A549 (cell line): Measurements from ENCODE around the gene TDRKH. TPM values are rescaled to one million over a fixed set of nuclear protein-coding genes. Genes with fewer than 3 reads are reported as not detected.

Source experiments
- ATAC-seq, 2 experiments: fragments of 200-7000 bp in 1 of 2; fragments of >200 bp in 1 of 2; cut with Nextera tagmentation in 1 of 2; cut with Tn5 transposase in 1 of 2; 3 replicates each; pipeline versions ENCODE4 v1.8.0 to v1.9.1; 2018 to 2020; ENCODE audit warnings: mild to moderate bottlenecking in 1 of 2, moderate library complexity in 1 of 2
- CTCF ChIA-PET: fragments of 300-600 bp; sonication (Branson Sonifier 250); formaldehyde crosslinking; extraction: SDS; loops from one replicate; lab custom pipeline; 2021; ENCODE audit warnings: antibody characterized with exemption, inconsistent platforms; lab: Yijun Ruan, JAX
- POLR2A ChIA-PET: fragments of 350-600 bp; formaldehyde crosslinking; extraction: SDS; loops from one replicate; lab custom pipeline; 2021; ENCODE audit warnings: antibody characterized with exemption, inconsistent platforms; lab: Yijun Ruan, JAX
- DNase-seq, 2 experiments: peaks; one replicate each; pipeline versions ENCODE4 v3.0.0 to v3.0.0-alpha.2; 2011 to 2016; ENCODE audit warnings: low read depth in 1 of 2, low spot score in 1 of 2
- FAIRE-seq: peaks from 2 replicates; lab custom pipeline; 2011; peaks lifted over from hg19 to GRCh38; lab: Jason Lieb, UNC
- H3K27ac ChIP-seq, 2 experiments: fragments of >200 bp; sonication (Bioruptor Twin); formaldehyde crosslinking; 3 replicates each; pipeline ENCODE4 v1.5.1; 2016 to 2017
- H3K4me1 ChIP-seq: fragments of >200 bp; sonication (Bioruptor Twin); formaldehyde crosslinking; 3 replicates; pipeline ENCODE4 v1.6.1; 2016
- H3K4me2 ChIP-seq: fragments of >200 bp; sonication (Bioruptor Twin); formaldehyde crosslinking; 3 replicates; pipeline ENCODE4 v1.6.1; 2016
- H3K4me3 ChIP-seq: fragments of >200 bp; sonication (Bioruptor Twin); formaldehyde crosslinking; 3 replicates; pipeline ENCODE4 v1.5.1; 2016
- H3K9me3 ChIP-seq: fragments of >200 bp; sonication (Bioruptor Twin); formaldehyde crosslinking; 3 replicates; pipeline ENCODE4 v1.6.1; 2016
- CBX2 ChIP-seq: fragments of 200-600 bp; sonication (generic); IDR thresholded peaks from 2 replicates; pipeline ENCODE4 v1.6.1; 2016; ENCODE audit warnings: low read depth, mild to moderate bottlenecking, borderline replicate concordance
- CEBPB ChIP-seq, 2 experiments: fragments of >200 bp in 1 of 2; sonication (Bioruptor Twin) in 1 of 2; formaldehyde crosslinking in 1 of 2; IDR thresholded peaks; 2 replicates each; pipeline ENCODE4 v1.6.1; 2012 to 2016
- EHF ChIP-seq: fragments of 250-450 bp; sonication (Bioruptor Pico); IDR thresholded peaks from 2 replicates; pipeline ENCODE4 v1.5.0; 2020; ENCODE audit warnings: mild to moderate bottlenecking
- EHMT2 ChIP-seq: fragments of 200-600 bp; sonication (generic); IDR thresholded peaks from 2 replicates; pipeline ENCODE4 v1.6.1; 2016; ENCODE audit warnings: antibody characterized with exemption, low read depth, mild to moderate bottlenecking, moderate library complexity
- EP300 ChIP-seq, 2 experiments: fragments of >200 bp; sonication (Bioruptor Twin); formaldehyde crosslinking; IDR thresholded peaks; 2 replicates in 1 of 2; 3 replicates in 1 of 2; pipeline ENCODE4 v1.6.1; 2016 to 2017
- ESRRA ChIP-seq: fragments of 150-350 bp; IDR thresholded peaks from 2 replicates; pipeline ENCODE4 v1.6.1; 2014; ENCODE audit warnings: mild to moderate bottlenecking, low read length, borderline replicate concordance
- FOSL2 ChIP-seq, 2 experiments: fragments of 450-650 bp in 1 of 2; fragments of >200 bp in 1 of 2; sonication (Bioruptor Twin) in 1 of 2; formaldehyde crosslinking; IDR thresholded peaks; 2 replicates each; pipeline versions ENCODE4 v1.5.0 to v1.6.1; 2016 to 2020; ENCODE audit warnings: mild to moderate bottlenecking in 1 of 2, moderate library complexity in 1 of 2
- FOXS1 ChIP-seq: fragments of 250-450 bp; sonication (Bioruptor Pico); IDR thresholded peaks from 2 replicates; pipeline ENCODE4 v1.5.0; 2020; ENCODE audit warnings: mild to moderate bottlenecking, moderate library complexity
- HEYL ChIP-seq: fragments of 250-450 bp; sonication (Bioruptor Pico); IDR thresholded peaks from 2 replicates; pipeline ENCODE4 v1.8.0; 2021; ENCODE audit warnings: mild to moderate bottlenecking, moderate library complexity
- HOXA7 ChIP-seq: fragments of 250-450 bp; sonication (Bioruptor Pico); IDR thresholded peaks from 2 replicates; pipeline ENCODE4 v1.5.0; 2020; ENCODE audit warnings: mild to moderate bottlenecking, moderate library complexity
- HOXB13 ChIP-seq: fragments of 250-450 bp; sonication (Bioruptor Pico); IDR thresholded peaks from 2 replicates; pipeline ENCODE4 v1.5.0; 2020; ENCODE audit warnings: low read depth, mild to moderate bottlenecking, moderate library complexity
- JUN ChIP-seq, 2 experiments: fragments of >200 bp; sonication (Bioruptor Twin); formaldehyde crosslinking; IDR thresholded peaks; 2 replicates in 1 of 2; 3 replicates in 1 of 2; pipeline ENCODE4 v1.6.1; 2016 to 2017
- KDM1A ChIP-seq: fragments of 200-600 bp; sonication (generic); IDR thresholded peaks from 2 replicates; pipeline ENCODE4 v1.6.1; 2016; ENCODE audit warnings: low read depth, mild to moderate bottlenecking
- MAFK ChIP-seq: fragments of 450-650 bp; IDR thresholded peaks from 2 replicates; pipeline ENCODE4 v1.6.1; 2014; ENCODE audit not compliant: partially characterized antibody
- MAX ChIP-seq: IDR thresholded peaks from 2 replicates; pipeline ENCODE4 v1.6.1; 2012
- MAZ ChIP-seq: fragments of 150-350 bp; IDR thresholded peaks from 2 replicates; pipeline ENCODE4 v1.6.1; 2014; ENCODE audit warnings: antibody characterized with exemption, low read depth, low read length, borderline replicate concordance
- NFE2L2 ChIP-seq: fragments of 150-350 bp; conservative IDR thresholded peaks from 2 replicates; pipeline ENCODE4 v1.6.1; 2014; ENCODE audit warnings: low read length
- PHF8 ChIP-seq: fragments of 200-600 bp; sonication (generic); IDR thresholded peaks from 2 replicates; pipeline ENCODE4 v1.6.1; 2016; ENCODE audit warnings: low read depth, mild to moderate bottlenecking, antibody characterized with exemption, moderate library complexity, borderline replicate concordance
- RAD21 ChIP-seq, 2 experiments: fragments of >200 bp in 1 of 2; sonication (Bioruptor Twin) in 1 of 2; formaldehyde crosslinking in 1 of 2; IDR thresholded peaks in 1 of 2; conservative IDR thresholded peaks in 1 of 2; 2 replicates in 1 of 2; 3 replicates in 1 of 2; pipeline ENCODE4 v1.6.1; 2012 to 2018; ENCODE audit warnings: inconsistent platforms in 1 of 2
- RCOR1 ChIP-seq: fragments of 150-350 bp; IDR thresholded peaks from 2 replicates; pipeline ENCODE4 v1.6.1; 2014; ENCODE audit warnings: antibody characterized with exemption, low read length, low read depth
- RFX5 ChIP-seq: fragments of 450-650 bp; IDR thresholded peaks from 2 replicates; pipeline ENCODE4 v1.7.1; 2014; ENCODE audit warnings: antibody characterized with exemption, mild to moderate bottlenecking, moderate library complexity
- TP53 ChIP-seq: fragments of 250-450 bp; sonication (Bioruptor Pico); IDR thresholded peaks from 2 replicates; pipeline ENCODE4 v1.5.0; 2021; ENCODE audit warnings: mild to moderate bottlenecking, moderate library complexity
- ZFP36 ChIP-seq: fragments of 450-650 bp; IDR thresholded peaks from 2 replicates; pipeline ENCODE4 v1.6.1; 2014; ENCODE audit warnings: borderline replicate concordance; ENCODE audit not compliant: partially characterized antibody
- ZSCAN20 ChIP-seq: fragments of 250-450 bp; sonication (Bioruptor Pico); IDR thresholded peaks from 2 replicates; pipeline ENCODE4 v1.8.0; 2022; ENCODE audit warnings: mild to moderate bottlenecking, moderate library complexity
- WGBS: methylation state at CpG from one replicate; pipeline ENCODE4 v1.1.6; 2017; ENCODE audit errors: missing lambda C conversion rate; 5-methylcytosine and 5-hydroxymethylcytosine counted together
- polyA plus RNA-seq, 4 experiments: library from polyadenylated mRNA; depleted of rRNA in 3 of 4; stranded (reverse); fragments of >200 nt; fragmentation: RNase III in 1 of 4; extraction: RNeasy Plus Mini Kit Qiagen cat#74134 plus additional on column Dnase treatment in 1 of 4; gene quantifications; 2 replicates in 3 of 4; 3 replicates in 1 of 4; pipeline ENCODE4 v1.2.3, GENCODE V29; 2011 to 2017

Gene TDRKH
- polyA plus RNA-seq, 2 of the 4 experiments (the other 2 are of a cell fraction) = 7.7 to 8.8 TPM

GRCh38 chr1:151819227-151819835 lies 29.0 kb upstream of the TDRKH start (continued):
- TF ChIP-seq MAFK (no peak), ZFP36 (no peak), ESRRA (no peak), HOXB13 (no peak)
- TF ChIP-seq, all 56 proteins: peak for 0

DNA sequence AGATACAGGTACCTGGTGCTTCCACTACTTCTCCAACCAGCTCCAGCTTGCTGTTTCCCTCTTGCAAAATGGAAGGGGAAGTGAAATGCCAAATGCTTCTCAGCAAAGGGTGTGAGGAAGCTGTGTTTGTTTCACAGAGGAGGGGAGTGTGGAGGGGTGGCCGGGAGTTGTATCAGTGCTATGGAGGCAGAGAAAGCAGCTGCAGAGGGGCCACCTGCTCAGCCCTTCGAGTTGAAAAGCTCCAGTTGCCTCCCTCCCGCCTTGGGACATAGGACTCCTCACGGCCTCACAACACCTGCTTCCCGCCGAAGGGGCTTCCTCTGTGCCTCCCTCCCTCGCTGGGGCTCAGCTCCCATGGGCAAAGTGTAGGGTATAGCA lies 27.0 kb upstream of the TDRKH start:
- ATAC-seq = no peak
- H3K27ac ChIP-seq = no peak overlapping the region
- peaks cover 16% of the 10 kb centered on the region for H3K4me1 ChIP-seq
- no peak overlapping the region for H3K4me3 ChIP-seq
- WGBS = 45% methylated on average over 7 of the region's 7 CpGs
- no peak for DNase-seq
- no peaks in the 10 kb centered on the region for H3K9me3 ChIP-seq
- TF ChIP-seq ZFP36 (no peak), EHF (no peak), HOXA7 (CRISPR knock-in tag) (no peak), HEYL (CRISPR knock-in tag) (no peak), RCOR1 (no peak)
- FAIRE-seq = no peak
- ChIA-PET POLR2A (no interaction called here), CTCF (interaction anchor here (1.0 to 2.6 kb wide), 3 partner anchors 19 to 224 kb away, joined by 3 to 8 read pairs (median 5); no protein-coding TSS in a partner anchor)
- H3K4me2 ChIP-seq = no peak overlapping the region

DNA sequence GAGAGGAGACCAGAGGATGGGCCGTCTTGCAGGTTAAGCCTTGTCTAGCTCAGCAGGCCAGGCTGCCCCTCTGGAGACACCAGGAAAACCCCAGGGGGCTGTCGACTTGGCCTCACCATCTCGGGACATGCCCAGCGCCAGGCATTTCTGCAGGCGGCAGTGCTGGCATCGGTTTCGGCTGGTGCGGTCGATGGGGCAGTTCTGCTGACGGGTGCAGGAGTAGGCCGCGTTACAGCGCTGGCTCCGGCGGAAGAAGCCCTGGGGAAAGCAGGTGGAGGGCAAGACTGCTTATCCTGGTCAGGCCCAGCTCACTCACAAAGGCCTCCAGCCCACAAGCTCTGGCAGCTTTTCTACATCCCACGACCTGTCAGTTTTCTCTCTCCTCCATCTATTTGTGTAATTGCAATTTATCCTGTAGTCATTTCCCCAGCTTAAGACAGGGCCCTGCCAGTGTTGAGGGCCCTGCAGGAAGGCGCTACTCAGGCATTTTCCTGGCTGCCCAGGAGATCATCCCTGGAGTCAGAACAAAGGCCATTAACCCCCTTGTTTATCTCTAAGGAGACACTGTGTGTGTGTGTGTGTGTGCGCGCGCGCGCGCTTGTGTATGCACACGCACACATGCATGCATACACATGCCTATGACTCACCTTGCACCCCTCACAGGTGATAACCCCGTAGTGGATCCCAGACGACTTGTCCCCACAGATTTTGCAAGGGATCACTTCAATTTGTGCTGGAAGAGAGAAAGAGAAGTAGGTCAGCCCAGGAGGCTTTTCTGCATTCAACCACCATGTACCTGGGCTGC lies 26.4 kb upstream of the TDRKH start:
- peaks cover 16% of the 10 kb centered on the region for H3K4me1 ChIP-seq
- no peak for TF ChIP-seq FOXS1 (CRISPR knock-in tag)
- TF ChIP-seq HOXB13 = no peak
- TF ChIP-seq CEBPB (IDR thresholded peaks at IDR 0.05) = no peak
- no peak for TF ChIP-seq RFX5
- no peak for TF ChIP-seq RAD21 (conservative IDR thresholded peaks at IDR 0.05 in 1 of 2, IDR thresholded peaks at IDR 0.05 in 1 of 2)
- no peak for TF ChIP-seq PHF8
- no peak for TF ChIP-seq MAZ
- no peak for TF ChIP-seq EP300 (IDR thresholded peaks at IDR 0.05)
- no peak for TF ChIP-seq CBX2
- no peak for TF ChIP-seq NFE2L2
- no peak for TF ChIP-seq EHMT2
- no peak for TF ChIP-seq MAX
- TF ChIP-seq ESRRA = no peak
- TF ChIP-seq TP53 (CRISPR knock-in tag) = no peak
- TF ChIP-seq KDM1A = no peak
- TF ChIP-seq JUN (IDR thresholded peaks at IDR 0.05) = no peak
- no peak for TF ChIP-seq ZSCAN20 (CRISPR knock-in tag)
- TF ChIP-seq FOSL2 (IDR thresholded peaks at IDR 0.05) = no peak
- no peak for TF ChIP-seq FOSL2 (CRISPR knock-in tag; IDR thresholded peaks at IDR 0.05)
- TF ChIP-seq, all 56 proteins: peak for 0
- Histone ChIP-seq H3K4me3 (no peak overlapping the region), H3K27ac (no peak overlapping the region), H3K4me2 (no peak overlapping the region), H3K9me3 (no peaks in the 10 kb centered on the region)
- ATAC-seq (no peak), FAIRE-seq (no peak), DNase-seq (no peak)
- ChIA-PET CTCF (interaction anchor here (1.0 to 2.6 kb wide), 3 partner anchors 20 to 223 kb away, joined by 3 to 8 read pairs (median 5); no protein-coding TSS in a partner anchor), POLR2A (no interaction called here)
- 77% methylated on average over 24 of the region's 26 CpGs for WGBS
